ENCODE results near the gene PDXP.
A peak's percentile ranks its signal among the peaks of the same experiment; 100 is the strongest.

Gene PDXP

DNA sequence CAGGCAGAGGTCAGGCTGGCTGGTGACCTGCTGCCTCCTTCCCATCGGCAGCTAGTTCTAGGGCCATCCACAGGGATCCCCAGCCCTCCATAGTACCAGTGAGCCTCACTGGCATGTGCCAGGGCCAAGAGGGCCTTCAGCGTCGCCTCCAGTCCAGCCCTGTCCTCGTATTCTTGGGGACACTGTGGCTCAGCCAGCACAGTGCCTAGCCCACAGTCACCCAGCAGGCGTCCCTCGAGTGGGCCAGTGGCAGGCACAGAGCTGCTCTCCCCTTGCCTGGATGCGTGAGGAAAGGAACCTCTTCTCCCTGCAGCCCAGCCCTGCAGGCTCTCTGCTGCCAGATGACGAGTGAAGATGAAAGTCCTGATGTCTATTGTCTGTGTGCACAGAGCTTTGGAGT lies 29.7 kb upstream of the PDXP start:
- Histone ChIP-seq H3K9ac (ENCODE audit: low read length in 2 of 2) (peak overlapping the region in 1 of 2 donors; percentile 21), H3K9me3 (ENCODE audit: control insufficient read depth in 2 of 2, low read length in 2 of 2) (no peaks in the 10 kb centered on the region), H3K36me3 (ENCODE audit: control insufficient read depth in 2 of 2, insufficient read depth in 2 of 2, low read length in 2 of 2) (peaks cover 17 to 18% of the 10 kb centered on the region in 2 donors), H3K4me1 (ENCODE audit: control insufficient read depth, insufficient read depth, low read length) (peaks cover 59% of the 10 kb centered on the region), H3K4me3 (ENCODE audit: low read length in 2 of 2) (no peak overlapping the region), H3K27ac (ENCODE audit: low read length) (peak overlapping the region; percentile 92), H3K27me3 (ENCODE audit: control insufficient read depth in 1 of 2, insufficient read depth in 2 of 2, low read length in 2 of 2) (no peaks in the 10 kb centered on the region)

DNA sequence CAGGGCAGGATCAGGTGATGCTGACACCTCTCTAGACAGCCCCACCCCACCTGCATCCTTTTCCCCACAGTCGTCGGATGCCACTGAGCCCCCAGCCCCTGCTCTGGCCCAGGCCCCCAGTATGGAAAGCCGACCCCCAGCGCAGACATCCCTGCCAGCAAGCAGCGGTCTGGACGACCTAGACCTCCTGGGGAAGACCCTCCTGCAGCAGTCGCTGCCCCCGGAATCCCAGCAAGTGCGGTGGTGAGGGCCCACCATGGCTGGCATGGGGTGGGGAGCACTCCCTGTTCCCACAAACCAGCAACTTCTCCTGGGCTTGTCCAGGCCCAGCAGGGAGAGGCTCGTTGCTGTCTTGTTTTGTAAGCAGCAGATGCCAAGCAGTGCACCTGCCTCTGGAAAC lies 28.6 kb upstream of the PDXP start:
- Histone ChIP-seq H3K27me3 (ENCODE audit: control insufficient read depth in 1 of 2, insufficient read depth in 2 of 2, low read length in 2 of 2) (no peaks in the 10 kb centered on the region), H3K27ac (ENCODE audit: low read length) (no peak overlapping the region), H3K9me3 (ENCODE audit: control insufficient read depth in 2 of 2, low read length in 2 of 2) (no peaks in the 10 kb centered on the region), H3K4me3 (ENCODE audit: low read length in 2 of 2) (no peak overlapping the region), H3K36me3 (ENCODE audit: control insufficient read depth in 2 of 2, insufficient read depth in 2 of 2, low read length in 2 of 2) (peaks cover 17 to 18% of the 10 kb centered on the region in 2 donors), H3K9ac (ENCODE audit: low read length in 2 of 2) (no peak overlapping the region), H3K4me1 (ENCODE audit: control insufficient read depth, insufficient read depth, low read length) (peaks cover 61% of the 10 kb centered on the region)

DNA sequence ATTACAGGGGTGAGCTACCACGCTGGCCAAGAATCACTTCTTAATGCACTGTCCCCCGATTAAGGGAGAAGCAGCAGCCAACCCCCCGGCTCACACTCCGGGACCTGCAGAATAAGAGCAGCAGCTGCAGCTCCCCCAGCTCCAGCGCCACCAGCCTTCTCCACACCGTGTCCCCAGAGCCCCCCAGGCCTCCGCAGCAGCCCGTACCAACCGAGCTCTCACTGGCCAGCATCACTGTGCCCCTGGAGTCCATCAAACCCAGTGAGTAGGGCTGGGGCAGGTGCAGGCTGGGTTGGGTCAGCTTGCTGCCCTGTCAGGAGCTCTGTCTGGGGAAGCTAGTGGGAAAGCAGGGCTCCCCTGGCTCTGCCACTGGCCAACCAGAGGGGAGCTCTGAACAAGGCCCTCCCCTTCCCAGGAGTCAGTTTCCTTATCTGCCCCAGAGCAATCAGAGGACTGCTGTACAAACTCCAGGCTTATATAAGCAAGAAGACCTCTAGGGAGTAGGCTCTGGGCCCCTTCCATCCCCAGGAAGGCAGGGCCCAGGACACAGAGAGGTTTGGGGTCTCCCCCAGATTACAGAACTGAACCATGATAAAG lies 27.6 kb upstream of the PDXP start:
- H3K9ac ChIP-seq (ENCODE audit: low read length in 2 of 2) = no peak overlapping the region
- H3K36me3 ChIP-seq (ENCODE audit: control insufficient read depth in 2 of 2, insufficient read depth in 2 of 2, low read length in 2 of 2) = peaks cover 17 to 18% of the 10 kb centered on the region in 2 donors
- H3K27ac ChIP-seq (ENCODE audit: low read length) = no peak overlapping the region
- H3K27me3 ChIP-seq (ENCODE audit: control insufficient read depth in 1 of 2, insufficient read depth in 2 of 2, low read length in 2 of 2) = no peaks in the 10 kb centered on the region
- peaks cover 56% of the 10 kb centered on the region for H3K4me1 ChIP-seq (ENCODE audit: control insufficient read depth, insufficient read depth, low read length)
- no peak overlapping the region for H3K4me3 ChIP-seq (ENCODE audit: low read length in 2 of 2)
- no peaks in the 10 kb centered on the region for H3K9me3 ChIP-seq (ENCODE audit: control insufficient read depth in 2 of 2, low read length in 2 of 2)

DNA sequence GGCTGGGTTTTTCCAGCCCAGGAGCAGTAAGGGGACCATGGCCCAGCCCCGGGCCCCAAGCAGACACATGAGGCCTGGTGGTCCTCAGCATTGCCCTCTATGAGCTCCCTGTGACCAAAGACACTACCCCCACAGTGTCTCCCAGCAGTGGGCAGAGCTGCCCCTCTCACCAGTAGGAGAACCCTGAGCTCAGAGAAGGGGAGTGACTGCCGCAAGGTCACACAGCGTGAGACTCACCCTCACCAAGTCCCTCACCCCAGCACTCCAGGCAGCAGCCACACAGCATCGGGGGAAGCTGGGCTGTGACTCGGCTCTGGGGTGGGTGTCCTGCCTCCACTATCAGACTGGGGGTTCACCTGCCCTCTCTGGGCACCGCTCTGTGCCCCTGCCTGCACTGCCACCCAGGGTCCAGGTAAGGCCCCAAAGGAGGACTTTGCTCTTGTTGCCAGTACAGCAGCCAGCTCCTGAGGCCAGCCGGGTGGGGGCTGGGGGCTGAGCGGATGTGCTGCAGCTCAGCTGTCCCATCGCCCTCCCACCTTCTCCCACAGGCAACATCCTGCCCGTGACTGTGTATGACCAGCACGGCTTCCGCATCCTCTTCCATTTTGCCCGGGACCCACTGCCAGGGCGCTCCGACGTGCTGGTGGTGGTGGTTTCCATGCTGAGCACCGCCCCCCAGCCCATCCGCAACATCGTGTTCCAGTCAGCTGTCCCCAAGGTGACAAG lies 26.9 kb upstream of the PDXP start:
- no peak overlapping the region for H3K4me3 ChIP-seq (ENCODE audit: low read length in 2 of 2)
- no peak overlapping the region for H3K9ac ChIP-seq (ENCODE audit: low read length in 2 of 2)
- no peaks in the 10 kb centered on the region for H3K9me3 ChIP-seq (ENCODE audit: control insufficient read depth in 2 of 2, low read length in 2 of 2)
- no peaks in the 10 kb centered on the region for H3K27me3 ChIP-seq (ENCODE audit: control insufficient read depth in 1 of 2, insufficient read depth in 2 of 2, low read length in 2 of 2)
- no peak overlapping the region for H3K27ac ChIP-seq (ENCODE audit: low read length)
- peaks cover 52% of the 10 kb centered on the region for H3K4me1 ChIP-seq (ENCODE audit: control insufficient read depth, insufficient read depth, low read length)
- peaks cover 17 to 18% of the 10 kb centered on the region in 2 donors for H3K36me3 ChIP-seq (ENCODE audit: control insufficient read depth in 2 of 2, insufficient read depth in 2 of 2, low read length in 2 of 2)

DNA sequence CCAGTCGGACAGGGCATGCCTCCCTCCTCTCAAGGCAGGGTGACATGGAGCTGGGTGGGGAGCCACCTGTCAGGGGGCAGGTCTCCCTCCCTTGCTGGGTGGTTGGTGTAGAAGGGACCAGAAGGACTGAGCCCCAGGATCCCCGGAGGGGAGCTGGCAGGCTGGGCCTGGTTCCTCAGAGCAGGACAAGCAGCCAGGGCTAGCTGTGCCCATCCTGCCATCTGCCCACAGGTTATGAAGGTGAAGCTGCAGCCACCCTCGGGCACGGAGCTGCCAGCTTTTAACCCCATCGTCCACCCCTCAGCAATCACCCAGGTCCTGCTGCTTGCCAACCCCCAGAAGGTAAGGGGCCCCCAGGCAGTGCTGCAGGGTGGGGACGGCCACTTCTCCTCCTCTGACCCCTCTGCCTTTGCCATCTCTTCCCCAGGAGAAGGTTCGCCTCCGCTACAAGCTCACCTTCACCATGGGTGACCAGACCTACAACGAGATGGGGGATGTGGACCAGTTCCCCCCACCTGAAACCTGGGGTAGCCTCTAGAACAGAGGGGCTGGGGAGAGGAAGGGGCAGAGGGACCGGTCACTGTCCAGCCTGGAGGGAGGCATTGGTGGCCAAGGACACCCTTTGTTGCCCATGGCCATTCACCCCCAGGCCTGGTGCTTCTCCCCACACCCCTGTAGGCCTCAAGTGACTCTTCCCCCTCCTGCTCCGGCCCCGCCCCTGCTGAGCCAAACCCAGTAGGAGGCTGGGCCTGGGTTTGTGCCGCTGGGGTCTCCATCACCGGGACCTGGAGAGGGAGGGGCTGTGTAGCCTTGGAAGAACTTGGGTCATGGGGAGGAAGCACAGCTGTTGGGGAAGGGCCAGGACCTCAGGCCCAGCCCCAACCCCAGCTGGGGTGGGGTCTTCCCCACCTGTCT lies 26.1 kb upstream of the PDXP start:
- no peaks in the 10 kb centered on the region for H3K9me3 ChIP-seq (ENCODE audit: control insufficient read depth in 2 of 2, low read length in 2 of 2)
- no peak overlapping the region for H3K4me3 ChIP-seq (ENCODE audit: low read length in 2 of 2)
- H3K27ac ChIP-seq (ENCODE audit: low read length) = peak overlapping the region; percentile 73
- no peak overlapping the region for H3K9ac ChIP-seq (ENCODE audit: low read length in 2 of 2)
- H3K4me1 ChIP-seq (ENCODE audit: control insufficient read depth, insufficient read depth, low read length) = peaks cover 47% of the 10 kb centered on the region
- peaks cover 17 to 18% of the 10 kb centered on the region in 2 donors for H3K36me3 ChIP-seq (ENCODE audit: control insufficient read depth in 2 of 2, insufficient read depth in 2 of 2, low read length in 2 of 2)
- no peaks in the 10 kb centered on the region for H3K27me3 ChIP-seq (ENCODE audit: control insufficient read depth in 1 of 2, insufficient read depth in 2 of 2, low read length in 2 of 2)

DNA sequence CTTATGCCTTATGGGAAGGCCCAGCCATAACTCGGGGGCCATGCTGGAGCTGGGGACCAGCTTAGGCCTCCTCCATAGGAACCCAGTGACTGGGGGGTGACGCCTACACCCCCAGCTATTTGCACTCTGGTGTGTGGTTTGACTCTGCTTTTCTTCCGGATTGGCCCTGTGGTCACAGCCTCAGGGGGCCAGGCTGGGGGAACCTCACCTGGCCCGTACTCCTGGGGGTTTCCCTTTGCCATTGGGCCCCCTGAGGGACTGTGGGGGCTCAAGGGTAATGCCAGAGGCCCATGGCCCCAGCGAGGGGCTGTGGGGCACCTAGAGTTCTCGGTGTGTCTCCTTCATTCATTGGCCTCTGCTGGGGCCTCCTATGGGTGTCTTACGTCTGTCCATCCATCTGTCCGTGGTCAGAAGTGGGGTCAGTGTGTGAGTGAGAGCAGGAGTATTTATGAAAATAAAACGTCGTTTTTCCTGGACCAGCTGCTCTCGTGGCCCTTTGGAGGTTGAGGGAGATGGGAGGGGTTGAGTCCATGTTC lies 25.4 kb upstream of the PDXP start:
- H3K36me3 ChIP-seq (ENCODE audit: control insufficient read depth in 2 of 2, insufficient read depth in 2 of 2, low read length in 2 of 2) = peaks cover 17 to 18% of the 10 kb centered on the region in 2 donors
- H3K4me1 ChIP-seq (ENCODE audit: control insufficient read depth, insufficient read depth, low read length) = peaks cover 40% of the 10 kb centered on the region
- H3K27me3 ChIP-seq (ENCODE audit: control insufficient read depth in 1 of 2, insufficient read depth in 2 of 2, low read length in 2 of 2) = no peaks in the 10 kb centered on the region
- no peaks in the 10 kb centered on the region for H3K9me3 ChIP-seq (ENCODE audit: control insufficient read depth in 2 of 2, low read length in 2 of 2)
- H3K4me3 ChIP-seq (ENCODE audit: low read length in 2 of 2) = peak overlapping the region in 1 of 2 donors; percentile 62
- peak overlapping the region; percentile 73 for H3K27ac ChIP-seq (ENCODE audit: low read length)
- H3K9ac ChIP-seq (ENCODE audit: low read length in 2 of 2) = peak overlapping the region; percentile 54 to 58

DNA sequence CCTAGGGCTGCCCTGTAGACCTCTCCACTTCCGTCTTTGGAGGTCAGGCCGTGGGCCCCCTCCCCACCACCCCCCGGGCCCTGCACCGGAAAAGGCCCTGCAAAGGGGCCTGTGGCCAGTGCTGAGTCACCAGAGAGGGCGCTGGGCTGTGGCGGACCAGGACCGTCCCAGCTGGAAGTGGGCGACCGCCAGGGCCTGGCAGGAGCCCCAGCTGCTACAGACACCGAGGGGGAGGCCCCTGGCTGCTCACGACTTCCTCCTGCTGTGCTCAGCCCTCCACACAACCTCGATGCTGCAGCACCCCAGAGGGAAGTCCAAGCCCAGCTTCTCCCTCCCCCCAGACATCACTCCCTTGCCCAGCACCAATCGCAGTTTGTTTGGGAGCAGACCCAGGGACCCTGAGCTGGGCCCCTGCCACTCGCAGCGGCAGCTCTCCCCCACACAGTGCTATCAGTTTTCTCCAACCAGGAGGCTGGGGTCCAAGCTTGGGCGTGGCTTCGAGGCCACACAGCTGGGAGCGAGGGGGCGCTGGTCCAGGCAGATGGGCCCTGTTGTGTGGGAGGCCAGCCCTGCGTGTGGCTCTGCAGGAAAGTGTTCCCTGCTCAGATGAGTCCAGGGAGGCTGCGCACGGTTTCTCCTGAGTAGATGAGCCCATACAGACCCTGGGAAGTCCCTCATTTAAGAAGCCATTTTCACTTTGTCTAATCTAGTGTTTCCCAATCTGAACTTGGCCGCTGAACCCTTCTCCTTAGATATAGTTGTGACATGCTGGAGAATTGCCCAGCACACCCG lies 24.7 kb upstream of the PDXP start:
- no peaks in the 10 kb centered on the region for H3K9me3 ChIP-seq (ENCODE audit: control insufficient read depth in 2 of 2, low read length in 2 of 2)
- peak overlapping the region; percentile 34 to 62 for H3K4me3 ChIP-seq (ENCODE audit: low read length in 2 of 2)
- peaks cover 40% of the 10 kb centered on the region for H3K4me1 ChIP-seq (ENCODE audit: control insufficient read depth, insufficient read depth, low read length)
- peaks cover 15 to 18% of the 10 kb centered on the region in 2 donors for H3K36me3 ChIP-seq (ENCODE audit: control insufficient read depth in 2 of 2, insufficient read depth in 2 of 2, low read length in 2 of 2)
- H3K9ac ChIP-seq (ENCODE audit: low read length in 2 of 2) = peak overlapping the region; percentile 54 to 58
- H3K27me3 ChIP-seq (ENCODE audit: control insufficient read depth in 1 of 2, insufficient read depth in 2 of 2, low read length in 2 of 2) = no peaks in the 10 kb centered on the region
- peak overlapping the region; percentile 73 for H3K27ac ChIP-seq (ENCODE audit: low read length)

DNA sequence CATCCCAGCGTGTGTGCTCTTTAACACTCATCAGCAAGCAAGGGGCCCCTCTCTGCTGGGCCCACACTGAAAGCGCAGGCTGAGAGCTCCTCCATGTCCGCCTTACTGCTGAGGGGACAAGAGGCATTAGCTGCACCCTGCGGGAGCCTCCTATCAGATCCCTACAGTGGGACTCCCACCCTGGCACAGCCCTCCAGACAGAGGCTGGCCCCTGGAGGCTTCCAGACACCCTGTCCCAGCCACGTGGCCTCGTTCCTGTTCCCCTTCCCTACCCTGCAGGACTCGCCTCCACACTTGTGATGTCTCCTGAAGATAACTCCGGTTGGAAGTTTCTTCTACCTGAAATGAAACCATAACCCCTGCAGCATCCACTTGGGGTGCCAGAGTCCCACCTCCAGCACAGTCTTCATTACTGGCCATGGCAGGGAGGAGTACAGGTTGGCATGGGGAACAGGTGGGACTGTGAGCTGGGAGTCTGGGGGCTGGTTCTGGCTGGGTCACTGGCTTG lies 24.1 kb upstream of the PDXP start:
- peak overlapping the region; percentile 34 to 62 for H3K4me3 ChIP-seq (ENCODE audit: low read length in 2 of 2)
- H3K27me3 ChIP-seq (ENCODE audit: control insufficient read depth in 1 of 2, insufficient read depth in 2 of 2, low read length in 2 of 2) = peaks cover 0 to 4% of the 10 kb centered on the region in 2 donors
- peaks cover 11 to 14% of the 10 kb centered on the region in 2 donors for H3K36me3 ChIP-seq (ENCODE audit: control insufficient read depth in 2 of 2, insufficient read depth in 2 of 2, low read length in 2 of 2)
- peaks cover 45% of the 10 kb centered on the region for H3K4me1 ChIP-seq (ENCODE audit: control insufficient read depth, insufficient read depth, low read length)
- H3K9ac ChIP-seq (ENCODE audit: low read length in 2 of 2) = peak overlapping the region; percentile 54 to 55
- peak overlapping the region; percentile 73 for H3K27ac ChIP-seq (ENCODE audit: low read length)
- H3K9me3 ChIP-seq (ENCODE audit: control insufficient read depth in 2 of 2, low read length in 2 of 2) = no peaks in the 10 kb centered on the region

DNA sequence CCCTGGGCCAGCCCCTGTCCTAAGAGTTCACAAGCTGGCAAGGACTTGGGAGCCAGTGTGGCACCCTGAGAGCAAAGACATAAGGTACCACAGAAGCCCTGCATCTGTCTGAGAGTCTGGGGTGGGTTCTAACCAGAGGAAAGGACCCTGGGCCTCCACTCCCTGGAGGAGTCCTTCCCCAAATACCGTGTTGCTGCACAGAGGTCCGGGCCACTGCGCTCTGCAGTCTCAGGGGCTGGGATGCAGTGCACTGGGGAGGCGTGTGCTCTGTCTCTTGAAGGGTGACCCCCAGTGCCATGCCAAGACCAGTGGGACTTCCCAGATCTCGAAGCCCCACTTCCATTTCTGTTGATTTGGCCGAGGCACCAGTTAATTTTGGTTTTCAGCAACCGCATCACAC lies 23.4 kb upstream of the PDXP start:
- H3K27ac ChIP-seq (ENCODE audit: low read length) = peak overlapping the region; percentile 73
- H3K9me3 ChIP-seq (ENCODE audit: control insufficient read depth in 2 of 2, low read length in 2 of 2) = no peaks in the 10 kb centered on the region
- peaks cover 0 to 8% of the 10 kb centered on the region in 2 donors for H3K27me3 ChIP-seq (ENCODE audit: control insufficient read depth in 1 of 2, insufficient read depth in 2 of 2, low read length in 2 of 2)
- H3K9ac ChIP-seq (ENCODE audit: low read length in 2 of 2) = no peak overlapping the region
- H3K36me3 ChIP-seq (ENCODE audit: control insufficient read depth in 2 of 2, insufficient read depth in 2 of 2, low read length in 2 of 2) = peaks cover 8 to 10% of the 10 kb centered on the region in 2 donors
- H3K4me1 ChIP-seq (ENCODE audit: control insufficient read depth, insufficient read depth, low read length) = peaks cover 45% of the 10 kb centered on the region
- no peak overlapping the region for H3K4me3 ChIP-seq (ENCODE audit: low read length in 2 of 2)
